OCI-LY1 (cell line): ENCODE measurements around the gene ULBP2.
"Not testable (repeated sequence)": the region's sequence is repeated elsewhere in the genome, so short reads cannot be mapped to it uniquely, and the experiment has no call there.

ENCODE experiments used
- H2AFZ ChIP-seq: fragments of 200-600 bp; sonication (generic), shearing (Covaris generic); 2 replicates; pipeline ENCODE4 v1.6.0; 2014; ENCODE audit warnings: antibody characterized with exemption, mild to moderate bottlenecking, low read length
- H3F3A ChIP-seq: fragments of 200-600 bp; sonication (generic), shearing (Covaris generic); 2 replicates; pipeline ENCODE4 v1.6.0; 2014; ENCODE audit warnings: mild to moderate bottlenecking, antibody characterized with exemption, low read length, moderate library complexity; ENCODE audit not compliant: insufficient read depth
- H3K27ac ChIP-seq: fragments of 200-600 bp; sonication (generic); 2 replicates; pipeline ENCODE4 v1.5.1; 2014; ENCODE audit warnings: low read length, mixed run types, mild to moderate bottlenecking, low read depth; ENCODE audit not compliant: poor library complexity, severe bottlenecking
- H3K27me3 ChIP-seq: fragments of 200-600 bp; sonication (generic); 2 replicates; pipeline ENCODE4 v1.6.0; 2014; ENCODE audit warnings: antibody characterized with exemption, mild to moderate bottlenecking, low read length, moderate library complexity; ENCODE audit not compliant: insufficient read depth
- H3K36me3 ChIP-seq: fragments of 200-600 bp; sonication (generic); 2 replicates; pipeline ENCODE4 v1.6.1; 2014; ENCODE audit warnings: mild to moderate bottlenecking, antibody characterized with exemption, low read length, moderate library complexity, mixed read lengths; ENCODE audit not compliant: insufficient read depth
- H3K4me1 ChIP-seq: fragments of 200-600 bp; sonication (generic); 2 replicates; pipeline ENCODE4 v1.5.1; 2014; ENCODE audit warnings: mild to moderate bottlenecking, low read length, moderate library complexity; ENCODE audit not compliant: insufficient read depth, severe bottlenecking
- H3K4me2 ChIP-seq: fragments of 200-600 bp; sonication (generic), shearing (Covaris generic); 2 replicates; pipeline ENCODE4 v1.6.1; 2014; ENCODE audit warnings: low read length
- H3K4me3 ChIP-seq: fragments of 200-600 bp; sonication (generic); 2 replicates; pipeline ENCODE4 v1.5.1; 2014; ENCODE audit warnings: low read length, low read depth, mild to moderate bottlenecking, mixed read lengths; ENCODE audit not compliant: poor library complexity, severe bottlenecking
- H3K79me2 ChIP-seq: fragments of 200-600 bp; shearing (Covaris generic); 2 replicates; pipeline ENCODE4 v1.6.1; 2016; ENCODE audit warnings: mixed run types, low read length, mixed read lengths; ENCODE audit not compliant: insufficient read depth
- H3K9ac ChIP-seq: fragments of 200-600 bp; sonication (generic), shearing (Covaris generic); 2 replicates; pipeline ENCODE4 v1.6.1; 2014; ENCODE audit warnings: mild to moderate bottlenecking, low read length, mixed read lengths
- H3K9me2 ChIP-seq: fragments of 200-600 bp; sonication (generic), shearing (Covaris generic); 2 replicates; pipeline ENCODE4 v1.6.1; 2014; ENCODE audit warnings: low read depth, mild to moderate bottlenecking, low read length, mixed read lengths
- H3K9me3 ChIP-seq: fragments of 200-600 bp; shearing (Covaris generic); 2 replicates; pipeline ENCODE4 v1.6.1; 2014; ENCODE audit warnings: low read length, mixed read lengths
- H4K20me1 ChIP-seq: fragments of 200-600 bp; sonication (generic), shearing (Covaris generic); 2 replicates; pipeline ENCODE4 v1.6.0; 2016; ENCODE audit warnings: mild to moderate bottlenecking, low read length; ENCODE audit not compliant: insufficient read depth
- EZH2 ChIP-seq: fragments of 200-600 bp; sonication (generic), shearing (Covaris generic); IDR thresholded peaks from 2 replicates; pipeline ENCODE4 v1.8.0; 2017; ENCODE audit warnings: borderline replicate concordance, mixed run types, mild to moderate bottlenecking, antibody characterized with exemption, low read length, moderate library complexity, mixed read lengths
- TF ChIP-seq, protein P1 (sequence below): fragments of 200-600 bp; sonication (generic), shearing (Covaris generic); IDR thresholded peaks from 2 replicates; pipeline ENCODE4 v1.5.1; 2017; ENCODE audit warnings: mild to moderate bottlenecking, antibody characterized with exemption, low read length, moderate library complexity, mixed read lengths

ULBP2 gene

DNA sequence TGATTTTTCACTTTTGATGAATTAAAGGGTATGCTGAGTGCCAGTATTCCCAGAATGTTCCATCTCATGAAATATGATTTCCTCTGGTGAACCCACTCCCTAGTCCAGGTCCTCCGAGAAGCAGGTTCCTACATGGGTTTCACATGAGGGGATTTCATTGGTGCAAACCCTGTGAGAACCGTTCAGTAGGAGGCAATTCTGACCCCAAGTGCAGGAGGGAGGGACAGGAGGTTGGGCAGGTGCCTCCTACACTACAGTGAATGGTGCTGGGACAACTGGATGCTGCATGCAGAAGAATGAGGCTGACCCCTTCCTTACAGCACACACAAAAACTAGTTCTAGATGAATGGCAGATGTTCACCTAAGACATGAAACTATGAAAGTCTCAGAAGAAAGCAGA lies 5.1 kb upstream of the ULBP2 start:
- Histone ChIP-seq H3K27me3 (peaks cover 11% of the 10 kb centered on the region), H3K9ac (no peak overlapping the region), H3K27ac (no peak overlapping the region), H3K9me3 (no peaks in the 10 kb centered on the region), H4K20me1 (no peaks in the 10 kb centered on the region), H3K4me2 (no peak overlapping the region), H3K36me3 (no peaks in the 10 kb centered on the region), H3F3A (no peaks in the 10 kb centered on the region), H2AFZ (no peak overlapping the region), H3K79me2 (no peaks in the 10 kb centered on the region), H3K4me1 (peaks cover 13% of the 10 kb centered on the region), H3K9me2 (no peaks in the 10 kb centered on the region), H3K4me3 (no peak overlapping the region)
- no peak for TF ChIP-seq EZH2
- TF ChIP-seq, protein P1, sequence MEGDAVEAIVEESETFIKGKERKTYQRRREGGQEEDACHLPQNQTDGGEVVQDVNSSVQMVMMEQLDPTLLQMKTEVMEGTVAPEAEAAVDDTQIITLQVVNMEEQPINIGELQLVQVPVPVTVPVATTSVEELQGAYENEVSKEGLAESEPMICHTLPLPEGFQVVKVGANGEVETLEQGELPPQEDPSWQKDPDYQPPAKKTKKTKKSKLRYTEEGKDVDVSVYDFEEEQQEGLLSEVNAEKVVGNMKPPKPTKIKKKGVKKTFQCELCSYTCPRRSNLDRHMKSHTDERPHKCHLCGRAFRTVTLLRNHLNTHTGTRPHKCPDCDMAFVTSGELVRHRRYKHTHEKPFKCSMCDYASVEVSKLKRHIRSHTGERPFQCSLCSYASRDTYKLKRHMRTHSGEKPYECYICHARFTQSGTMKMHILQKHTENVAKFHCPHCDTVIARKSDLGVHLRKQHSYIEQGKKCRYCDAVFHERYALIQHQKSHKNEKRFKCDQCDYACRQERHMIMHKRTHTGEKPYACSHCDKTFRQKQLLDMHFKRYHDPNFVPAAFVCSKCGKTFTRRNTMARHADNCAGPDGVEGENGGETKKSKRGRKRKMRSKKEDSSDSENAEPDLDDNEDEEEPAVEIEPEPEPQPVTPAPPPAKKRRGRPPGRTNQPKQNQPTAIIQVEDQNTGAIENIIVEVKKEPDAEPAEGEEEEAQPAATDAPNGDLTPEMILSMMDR = no peak

DNA sequence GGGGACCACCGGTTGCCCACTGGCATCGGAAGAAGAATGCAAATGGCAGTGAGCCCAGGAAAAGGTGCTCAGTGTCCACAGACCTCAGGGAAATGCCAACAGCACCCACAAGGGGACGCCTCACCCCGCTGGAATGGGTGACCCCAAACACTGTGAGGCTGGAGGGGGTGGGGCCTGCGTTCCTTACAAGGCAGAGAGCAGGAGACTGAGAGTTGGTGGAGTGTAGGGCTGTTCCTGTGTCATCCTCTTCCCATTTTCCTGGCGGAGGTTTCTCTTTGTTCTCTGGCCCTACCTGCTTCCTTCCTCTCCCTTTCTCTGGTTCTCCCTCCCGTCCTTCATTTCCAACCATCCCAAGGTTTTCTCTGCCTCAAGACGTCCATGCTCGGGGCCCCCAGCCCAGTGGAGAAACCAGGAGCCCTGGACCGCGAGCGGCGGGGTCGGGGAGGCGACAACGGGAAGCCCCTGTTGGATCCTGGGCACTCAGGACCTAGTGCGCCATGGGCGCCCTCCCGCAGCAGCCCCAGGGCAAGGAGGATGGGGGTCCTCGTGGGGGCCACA lies 3.7 kb upstream of the ULBP2 start:
- Histone ChIP-seq H3K4me1 (peaks cover 19% of the 10 kb centered on the region), H3K9ac (peak overlapping the region; percentile 38; the same call in 1 of the 2 replicates), H3K27me3 (peaks cover 11% of the 10 kb centered on the region), H3K4me2 (peak overlapping the region; percentile 81), H3K4me3 (peak overlapping the region; percentile 62)
- not testable (repeated sequence) for H3K27ac ChIP-seq, H3K9me2 ChIP-seq, H3F3A ChIP-seq, H3K79me2 ChIP-seq, H2AFZ ChIP-seq, H3K9me3 ChIP-seq, H3K36me3 ChIP-seq, H4K20me1 ChIP-seq

DNA sequence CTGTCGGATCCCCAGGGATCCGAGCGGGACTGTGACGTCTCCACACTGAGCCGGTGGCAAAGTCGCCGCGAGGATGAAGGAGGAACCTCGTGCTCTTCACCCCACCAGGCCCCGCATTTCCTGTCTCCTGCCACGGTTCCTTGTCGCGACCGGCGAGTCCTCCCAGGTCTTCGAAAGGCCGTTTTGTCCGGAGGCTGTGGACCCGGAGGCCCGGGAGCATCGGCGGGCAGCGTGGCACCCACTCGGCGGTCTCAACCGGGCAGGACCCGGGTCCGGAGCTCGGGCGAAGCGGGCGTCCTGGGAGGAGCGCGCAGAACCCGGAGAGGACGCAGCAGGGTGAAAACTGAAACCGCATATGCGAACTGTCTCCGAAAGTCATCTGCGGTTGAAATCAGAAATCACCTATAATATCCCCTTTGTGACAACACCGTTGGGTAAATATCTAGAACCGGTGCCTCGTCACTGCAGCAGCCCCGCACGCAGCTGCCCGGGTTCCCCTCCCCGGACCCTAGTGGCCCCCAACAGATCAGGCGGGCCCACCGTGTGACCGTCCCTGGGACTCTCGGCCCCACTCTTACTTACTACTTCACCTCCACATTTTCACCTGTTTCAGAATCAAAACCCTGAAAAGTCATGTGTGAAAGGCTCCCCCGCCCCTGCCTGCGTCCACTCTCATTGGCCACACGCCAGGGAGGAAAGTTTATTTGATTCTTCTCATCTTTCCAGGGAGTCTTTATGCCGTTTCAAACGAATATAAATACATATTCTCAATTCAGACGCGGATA lies 3.1 kb upstream of the ULBP2 start:
- peak overlapping the region; percentile 81 for H3K4me2 ChIP-seq
- H3K9ac ChIP-seq = peak overlapping the region; percentile 38; the same call in 1 of the 2 replicates
- H4K20me1 ChIP-seq = no peaks in the 10 kb centered on the region
- no peak for TF ChIP-seq EZH2
- TF ChIP-seq, protein P1 = no peak
- H3K9me2 ChIP-seq = no peaks in the 10 kb centered on the region
- H3K36me3 ChIP-seq = no peaks in the 10 kb centered on the region
- H3K4me3 ChIP-seq = peak overlapping the region; percentile 62
- no peaks in the 10 kb centered on the region for H3K9me3 ChIP-seq
- peaks cover 11% of the 10 kb centered on the region for H3K27me3 ChIP-seq
- H3K79me2 ChIP-seq = no peaks in the 10 kb centered on the region
- H3K27ac ChIP-seq = no peak overlapping the region
- H3F3A ChIP-seq = no peaks in the 10 kb centered on the region
- H3K4me1 ChIP-seq = peaks cover 19% of the 10 kb centered on the region
- no peak overlapping the region for H2AFZ ChIP-seq

DNA sequence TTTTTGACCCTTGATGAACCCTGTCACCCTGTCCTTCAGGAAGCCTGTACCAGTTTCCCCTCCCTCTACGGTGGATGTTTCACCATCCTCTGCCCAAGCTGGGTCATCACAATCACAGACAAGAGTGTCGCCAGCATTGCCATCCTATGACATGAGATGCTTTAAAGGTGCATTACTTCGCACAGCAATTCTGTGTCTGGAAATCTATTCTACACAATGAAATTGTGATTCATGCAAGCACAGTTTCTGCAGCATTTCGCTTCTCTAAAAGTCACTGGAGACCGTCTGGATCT lies 2.5 kb upstream of the ULBP2 start:
- H3K4me2 ChIP-seq = peak overlapping the region; percentile 81; the same call in 1 of the 2 replicates
- no peaks in the 10 kb centered on the region for H3K9me3 ChIP-seq
- no peak overlapping the region for H3K27ac ChIP-seq
- H3K27me3 ChIP-seq = peaks cover 11% of the 10 kb centered on the region
- H3K79me2 ChIP-seq = no peaks in the 10 kb centered on the region
- no peak overlapping the region; the same call in 1 of the 2 replicates for H3K9ac ChIP-seq
- TF ChIP-seq, protein P1 = no peak
- TF ChIP-seq EZH2 = no peak
- no peaks in the 10 kb centered on the region for H3F3A ChIP-seq
- H3K4me3 ChIP-seq = no peak overlapping the region
- H3K36me3 ChIP-seq = no peaks in the 10 kb centered on the region
- H4K20me1 ChIP-seq = no peaks in the 10 kb centered on the region
- H3K4me1 ChIP-seq = peaks cover 19% of the 10 kb centered on the region
- H3K9me2 ChIP-seq = no peaks in the 10 kb centered on the region
- H2AFZ ChIP-seq = no peak overlapping the region
